SJCRH30 (cell line): ENCODE results near the gene CREBL2. TPM values are rescaled to one million over a fixed set of nuclear protein-coding genes. Genes with fewer than 3 reads are reported as not detected.
"Not testable (repeated sequence)": the region's sequence is repeated elsewhere in the genome, so short reads cannot be mapped to it uniquely, and the experiment has no call there.

Experiments used
- DNase-seq, 2 experiments: peaks; one replicate each; pipeline ENCODE4 v3.0.0-alpha.2; 2015 to 2020
- H3K27ac ChIP-seq: fragments of 250-450 bp; sonication (Bioruptor Pico); 2 replicates; pipeline ENCODE4 v1.5.1; 2020; ENCODE audit warnings: mild to moderate bottlenecking, moderate library complexity
- H3K27me3 ChIP-seq: fragments of 250-450 bp; sonication (Bioruptor Pico); 2 replicates; pipeline ENCODE4 v1.5.1; 2020; ENCODE audit warnings: mild to moderate bottlenecking, moderate library complexity
- H3K36me3 ChIP-seq: fragments of 250-450 bp; sonication (Bioruptor Pico); 2 replicates; pipeline ENCODE4 v1.5.1; 2020; ENCODE audit warnings: mild to moderate bottlenecking, moderate library complexity
- H3K4me1 ChIP-seq: fragments of 250-450 bp; sonication (Bioruptor Pico); 2 replicates; pipeline ENCODE4 v1.5.1; 2020; ENCODE audit warnings: mild to moderate bottlenecking, moderate library complexity
- H3K4me3 ChIP-seq: fragments of 250-450 bp; sonication (Bioruptor Pico); 2 replicates; pipeline ENCODE4 v1.5.1; 2020; ENCODE audit warnings: mild to moderate bottlenecking, moderate library complexity
- H3K9me3 ChIP-seq: fragments of 250-450 bp; sonication (Bioruptor Pico); replicated peaks from 2 replicates; pipeline ENCODE4 v1.5.1; 2020; ENCODE audit warnings: mild to moderate bottlenecking, moderate library complexity
- total RNA-seq: library from RNA; depleted of rRNA; stranded (reverse); fragments of >200 nt; shearing (Covaris generic); gene quantifications from 2 replicates; pipeline ENCODE4 v1.2.3, GENCODE V29; 2014; rRNA removed

The CREBL2 gene
- total RNA-seq = 7.6 and 7.9 TPM in 2 replicates

DNA sequence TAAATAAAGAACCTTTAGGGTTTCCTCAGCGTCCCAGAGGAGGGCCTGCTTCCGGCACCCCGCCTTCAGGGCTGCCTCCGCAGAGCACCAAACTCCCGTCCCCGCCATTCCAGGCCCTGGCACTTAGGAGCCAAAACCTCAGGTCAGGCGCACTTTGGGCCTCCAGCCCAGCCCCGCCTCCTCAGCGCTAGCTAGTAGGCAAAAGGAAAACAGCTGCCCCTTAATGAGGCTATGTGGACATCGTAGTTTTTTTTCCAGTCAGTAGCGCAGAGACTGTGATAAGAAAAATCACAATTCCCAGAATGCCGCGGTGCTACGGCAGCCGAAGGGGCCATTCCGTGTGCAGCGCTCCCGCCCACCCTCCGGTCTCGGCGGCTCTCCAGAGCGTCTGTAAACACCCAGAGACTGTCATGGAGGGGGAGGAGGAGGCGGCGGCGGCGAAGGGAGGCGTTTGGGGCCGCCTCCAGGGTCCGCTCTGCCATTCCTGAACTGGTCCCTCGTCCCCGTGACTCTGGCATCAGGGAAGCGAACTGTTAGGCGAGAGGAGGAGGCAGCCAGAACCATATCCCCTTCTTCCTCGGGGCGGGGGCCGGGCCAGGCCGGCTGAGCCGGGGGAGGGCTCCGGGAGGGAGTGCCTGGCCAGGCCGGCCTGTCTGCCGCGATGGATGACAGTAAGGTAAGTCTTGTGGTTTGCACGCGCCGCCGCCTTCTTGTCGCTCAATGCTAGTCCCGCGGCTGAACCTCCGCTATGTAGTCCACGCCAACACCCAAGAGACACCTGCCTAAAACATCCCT lies at the start of gene CREBL2:
Gene CREBL2 (plus strand): TSS at position 365 of the 795 bp plus-strand sequence. CDS start 297 bp downstream, at position 662.
- Histone ChIP-seq H3K27me3 (no peaks in the 10 kb centered on the region), H3K27ac (peak within 1 kb of the TSS; percentile 82), H3K36me3 (0 out of 2 replicates have a peak, but pooled peaks cover 3% of the 10 kb centered on the region), H3K4me3 (peak within 1 kb of the TSS; percentile 78), H3K4me1 (0 out of 2 replicates have a peak, but pooled peaks cover 2% of the 10 kb centered on the region), H3K9me3 (no peaks in the 10 kb centered on the region)
- DNase-seq = peak; percentile 94 to 96

GRCh38 chr12:12562016-12562483 lies 49.6 kb upstream of the CREBL2 start:
- peak; percentile 20 to 43 for DNase-seq
- Histone ChIP-seq H3K9me3 (no peaks in the 10 kb centered on the region), H3K36me3 (no peaks in the 10 kb centered on the region), H3K27ac (peak overlapping the region; percentile 93), H3K4me3 (peak overlapping the region; percentile 66), H3K4me1 (peaks cover 13% of the 10 kb centered on the region), H3K27me3 (no peaks in the 10 kb centered on the region)

DNA sequence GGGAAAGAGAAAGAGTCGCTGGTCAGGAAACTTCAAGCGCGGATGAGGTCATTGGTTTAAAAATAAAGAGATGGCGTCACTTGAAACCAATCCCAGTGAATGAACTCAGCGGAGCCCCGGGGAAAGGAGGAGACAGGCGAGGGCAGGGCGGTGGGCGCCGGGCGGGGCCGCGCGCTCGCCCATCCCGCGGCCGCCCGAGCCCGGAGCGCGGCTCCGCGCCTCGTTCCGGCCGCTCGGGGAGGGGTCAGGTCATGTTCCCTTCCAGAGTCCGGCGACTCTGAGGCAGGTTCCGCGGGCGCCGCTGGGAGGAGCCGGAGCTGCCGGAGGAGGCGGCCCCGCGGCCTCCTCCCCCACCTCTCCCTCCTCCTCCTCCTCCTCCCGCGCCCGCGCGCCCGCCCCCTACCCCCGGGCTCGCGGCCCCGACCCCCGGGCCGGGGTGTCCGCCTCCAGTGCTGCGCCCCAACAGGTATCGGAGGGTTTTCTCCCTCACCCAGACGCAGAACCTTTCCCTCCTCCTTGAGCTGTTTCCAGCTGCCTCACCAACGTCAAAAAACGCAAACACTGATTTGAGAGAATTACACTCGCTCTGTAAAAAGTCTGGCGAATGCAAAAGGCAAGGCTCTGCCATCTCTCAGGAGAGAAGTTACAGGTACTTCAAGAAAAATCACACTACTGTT lies 49.0 kb upstream of the CREBL2 start, which contains the start of gene DUSP16:
Gene DUSP16 (minus strand): TSS at position 279 of the 677 bp plus-strand sequence. CDS start 41,765 bp downstream, outside the sequence.
- peak; percentile 89 to 94 for DNase-seq
- peak within 1 kb of the TSS; percentile 93 for H3K27ac ChIP-seq
- no peaks in the 10 kb centered on the region for H3K27me3 ChIP-seq
- peaks cover 13% of the 10 kb centered on the region for H3K4me1 ChIP-seq
- no peaks in the 10 kb centered on the region for H3K36me3 ChIP-seq
- no peaks in the 10 kb centered on the region for H3K9me3 ChIP-seq
- H3K4me3 ChIP-seq = peak within 1 kb of the TSS; percentile 66

- H3K27me3 ChIP-seq = no peaks in the 10 kb centered on the region
- no peaks in the 10 kb centered on the region for H3K9me3 ChIP-seq
- H3K27ac ChIP-seq = no peak overlapping the region; the same call in 1 of the 2 replicates
- H3K36me3 ChIP-seq = no peaks in the 10 kb centered on the region
- peaks cover 13% of the 10 kb centered on the region for H3K4me1 ChIP-seq
- peak overlapping the region; percentile 66 for H3K4me3 ChIP-seq
- DNase-seq = peak in 1 of 2 experiments; percentile 38
These were observed 48.3 kb upstream of the CREBL2 start for GRCh38 chr12:12563290-12563928.

GRCh38 chr12:12564911-12565310 lies 46.8 kb upstream of the CREBL2 start:
- Histone ChIP-seq H3K27me3 (no peaks in the 10 kb centered on the region), H3K4me3 (no peak overlapping the region), H3K9me3 (no peaks in the 10 kb centered on the region), H3K27ac (no peak overlapping the region), H3K36me3 (no peaks in the 10 kb centered on the region), H3K4me1 (peaks cover 13% of the 10 kb centered on the region)
- no peak for DNase-seq

DNA sequence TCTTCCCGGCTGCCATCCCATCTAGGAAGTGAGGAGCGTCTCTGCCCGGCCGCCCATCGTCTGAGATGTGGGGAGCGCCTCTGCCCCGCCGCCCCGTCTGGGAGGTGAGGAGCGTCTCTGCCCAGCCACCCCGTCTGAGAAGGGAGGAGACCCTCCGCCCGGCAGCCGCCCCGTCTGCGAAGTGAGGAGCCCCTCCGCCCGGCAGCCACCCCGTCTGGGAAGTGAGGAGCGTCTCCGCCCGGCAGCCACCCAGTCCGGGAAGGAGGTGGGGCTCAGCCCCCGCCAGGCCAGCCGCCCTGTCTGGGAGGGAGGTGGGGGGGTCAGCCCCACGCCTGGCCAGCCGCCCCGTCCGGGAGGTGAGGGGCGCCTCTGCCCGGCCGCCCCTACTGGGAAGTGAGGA lies 45.7 kb upstream of the CREBL2 start:
- not testable (repeated sequence) for H3K36me3 ChIP-seq, H3K9me3 ChIP-seq, H3K27ac ChIP-seq, H3K4me1 ChIP-seq, H3K4me3 ChIP-seq, H3K27me3 ChIP-seq, DNase-seq

DNA sequence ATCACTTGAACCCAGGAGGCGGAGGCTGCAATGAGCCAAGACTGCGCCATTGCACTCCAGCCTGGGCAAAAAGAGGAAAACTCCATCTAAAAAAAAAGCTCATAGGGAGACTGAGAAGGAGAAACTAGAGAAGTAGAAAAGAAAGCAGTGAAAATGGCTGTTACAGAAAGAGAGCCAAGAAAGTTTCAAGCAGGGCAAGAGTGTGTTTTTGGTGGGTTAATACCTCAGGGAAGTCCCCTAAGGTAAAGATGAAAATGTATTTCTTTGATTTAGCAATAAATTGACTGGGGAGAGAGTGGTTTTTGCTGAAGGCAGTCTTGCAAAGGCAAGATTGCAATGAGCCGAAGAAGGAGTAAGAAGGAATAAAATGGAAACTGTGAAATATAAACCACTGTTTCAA lies 39.0 kb upstream of the CREBL2 start:
- no peaks in the 10 kb centered on the region for H3K4me1 ChIP-seq
- H3K4me3 ChIP-seq = no peak overlapping the region
- DNase-seq = no peak
- H3K27me3 ChIP-seq = no peaks in the 10 kb centered on the region
- H3K27ac ChIP-seq = no peak overlapping the region
- no peaks in the 10 kb centered on the region for H3K9me3 ChIP-seq
- H3K36me3 ChIP-seq = no peaks in the 10 kb centered on the region

DNA sequence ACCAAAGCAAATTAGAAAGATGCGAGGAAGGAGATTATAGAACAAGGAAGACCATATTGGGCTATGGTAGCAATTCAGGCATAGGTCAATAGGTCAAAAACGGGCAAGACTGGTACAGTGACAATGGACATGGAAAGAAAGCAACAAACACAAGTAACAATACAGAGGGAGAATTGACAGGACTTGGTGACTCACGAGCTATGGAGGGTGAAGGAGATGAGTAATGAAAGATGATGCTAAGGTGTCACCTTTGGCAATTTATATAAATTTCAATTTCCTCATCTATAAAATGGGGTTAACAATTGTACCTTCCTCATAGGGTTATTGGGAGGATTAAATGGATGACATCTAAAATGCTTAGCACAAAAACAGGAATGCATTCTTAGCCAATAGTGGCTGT lies 33.9 kb upstream of the CREBL2 start:
- Histone ChIP-seq H3K9me3 (no peaks in the 10 kb centered on the region), H3K4me1 (peaks cover 3% of the 10 kb centered on the region; the same call in 1 of the 2 replicates), H3K27me3 (no peaks in the 10 kb centered on the region), H3K4me3 (no peak overlapping the region), H3K27ac (no peak overlapping the region), H3K36me3 (no peaks in the 10 kb centered on the region)
- no peak for DNase-seq

- not testable (repeated sequence) for DNase-seq, H3K27me3 ChIP-seq, H3K4me1 ChIP-seq, H3K27ac ChIP-seq, H3K9me3 ChIP-seq, H3K36me3 ChIP-seq, H3K4me3 ChIP-seq
These were observed 31.0 kb upstream of the CREBL2 start for GRCh38 chr12:12580716-12581115.

GRCh38 chr12:12582193-12582881 lies 29.3 kb upstream of the CREBL2 start:
- H3K9me3 ChIP-seq = no peaks in the 10 kb centered on the region
- no peak overlapping the region for H3K4me3 ChIP-seq
- H3K36me3 ChIP-seq = no peaks in the 10 kb centered on the region
- no peak overlapping the region for H3K27ac ChIP-seq
- H3K27me3 ChIP-seq = no peaks in the 10 kb centered on the region
- peaks cover 3% of the 10 kb centered on the region; the same call in 1 of the 2 replicates for H3K4me1 ChIP-seq
- DNase-seq = no peak

- no peak overlapping the region for H3K4me3 ChIP-seq
- H3K4me1 ChIP-seq = peaks cover 3% of the 10 kb centered on the region; the same call in 1 of the 2 replicates
- DNase-seq = no peak
- no peaks in the 10 kb centered on the region for H3K27me3 ChIP-seq
- no peaks in the 10 kb centered on the region for H3K9me3 ChIP-seq
- H3K36me3 ChIP-seq = no peaks in the 10 kb centered on the region
- no peak overlapping the region for H3K27ac ChIP-seq
These were observed 28.8 kb upstream of the CREBL2 start for GRCh38 chr12:12582895-12583303.

DNA sequence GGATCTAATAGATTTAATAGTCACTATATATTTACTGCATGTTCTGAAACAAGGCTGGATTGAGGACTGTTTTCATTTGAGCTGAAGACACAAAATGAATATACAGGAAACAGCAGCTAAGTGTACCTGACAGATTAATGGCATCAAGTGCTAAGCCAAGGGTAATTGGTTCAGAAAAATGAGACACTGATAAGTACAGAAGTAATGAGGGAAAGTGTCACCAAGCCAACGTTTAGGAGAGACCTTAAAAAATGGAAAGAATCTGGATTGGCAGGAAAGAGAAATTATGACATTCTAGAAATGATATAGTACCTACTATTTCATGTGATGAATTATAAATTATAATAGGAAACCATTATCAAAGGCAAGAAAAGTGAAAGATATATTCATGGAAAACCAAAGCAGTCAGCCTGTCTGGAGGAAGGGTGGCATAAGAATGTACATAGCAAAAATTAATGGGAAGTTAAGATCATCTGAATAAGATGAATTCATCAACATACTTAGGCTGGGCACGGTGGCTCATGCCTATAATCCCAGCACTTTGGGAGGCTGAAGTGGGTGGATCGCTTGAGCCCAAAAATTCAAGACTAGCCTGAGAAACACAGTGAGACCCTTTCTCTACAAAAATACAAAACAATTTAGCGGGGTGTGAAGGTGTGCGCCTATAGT lies 28.0 kb upstream of the CREBL2 start:
- no peak for DNase-seq
- no peak overlapping the region for H3K27ac ChIP-seq
- peaks cover 3% of the 10 kb centered on the region; the same call in 1 of the 2 replicates for H3K4me1 ChIP-seq
- H3K27me3 ChIP-seq = no peaks in the 10 kb centered on the region
- no peak overlapping the region for H3K4me3 ChIP-seq
- no peaks in the 10 kb centered on the region for H3K36me3 ChIP-seq
- no peaks in the 10 kb centered on the region; the same call in 1 of the 2 replicates for H3K9me3 ChIP-seq

DNA sequence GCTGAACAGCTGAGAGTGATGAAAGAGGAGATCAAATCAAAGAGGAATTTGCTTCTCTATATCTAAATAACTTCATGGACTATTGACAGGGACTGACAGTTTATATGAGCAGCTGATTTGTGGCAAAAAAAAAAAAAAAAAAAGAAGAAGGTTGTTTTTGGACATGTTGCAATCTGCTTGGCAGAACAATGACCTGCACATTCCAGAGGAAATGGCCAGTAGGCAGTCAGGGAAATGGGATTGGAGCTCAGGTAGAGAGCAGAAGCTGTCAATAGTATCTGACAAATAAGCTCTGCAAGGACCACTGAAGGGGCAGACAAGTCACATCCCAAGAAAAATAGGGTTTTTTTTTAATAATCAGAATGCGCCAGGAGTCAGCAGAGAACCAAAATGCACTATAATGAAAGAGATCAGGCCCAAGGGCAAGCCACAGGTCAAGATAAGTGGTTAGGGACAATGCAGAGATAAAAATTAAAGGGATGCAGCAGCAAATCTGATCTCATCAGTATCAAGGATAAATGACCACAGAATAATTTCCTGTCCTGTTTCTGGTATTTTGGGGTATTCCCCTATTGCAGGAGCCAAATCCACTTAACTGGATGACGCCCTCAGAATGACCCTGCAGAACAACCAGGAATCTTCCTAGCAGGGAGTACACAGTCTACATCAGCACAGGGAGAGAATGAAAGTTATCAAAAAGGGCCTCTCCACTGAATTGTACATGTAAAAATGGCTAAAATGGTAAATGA lies 26.4 kb upstream of the CREBL2 start:
- Histone ChIP-seq H3K4me1 (peaks cover 3% of the 10 kb centered on the region; the same call in 1 of the 2 replicates), H3K27me3 (no peaks in the 10 kb centered on the region), H3K27ac (no peak overlapping the region), H3K4me3 (no peak overlapping the region), H3K36me3 (no peaks in the 10 kb centered on the region), H3K9me3 (no peaks in the 10 kb centered on the region; the same call in 1 of the 2 replicates)
- no peak for DNase-seq
